Activated CD8-positive, alpha-beta memory T cell treated with anti-CD3 and anti-CD28 coated beads for 24 hours (primary cell): Measurements from ENCODE around the gene SYNJ2.

Experiments
- DNase-seq: peaks from one replicate; pipeline ENCODE4 v3.0.0-alpha.2; 2020

The SYNJ2 gene

DNA sequence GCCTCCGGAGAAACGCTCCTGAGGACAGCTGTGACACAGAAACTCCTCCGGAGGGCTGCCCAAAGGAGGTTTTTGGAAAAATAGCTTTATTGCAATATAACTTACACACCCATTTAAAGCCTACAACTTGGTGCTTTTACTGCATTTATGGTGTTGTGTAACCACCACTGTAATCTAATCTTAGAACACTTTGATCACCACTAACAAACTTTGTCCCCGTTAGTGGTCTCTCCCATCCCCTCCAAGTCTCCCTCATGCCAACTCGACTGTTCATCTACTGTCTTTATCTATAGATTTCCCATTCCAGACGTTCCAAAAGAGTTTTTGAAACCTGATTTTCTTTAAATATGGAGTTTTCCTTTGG, 62.8 kb downstream of the SYNJ2 start:
- no peak for DNase-seq

DNA sequence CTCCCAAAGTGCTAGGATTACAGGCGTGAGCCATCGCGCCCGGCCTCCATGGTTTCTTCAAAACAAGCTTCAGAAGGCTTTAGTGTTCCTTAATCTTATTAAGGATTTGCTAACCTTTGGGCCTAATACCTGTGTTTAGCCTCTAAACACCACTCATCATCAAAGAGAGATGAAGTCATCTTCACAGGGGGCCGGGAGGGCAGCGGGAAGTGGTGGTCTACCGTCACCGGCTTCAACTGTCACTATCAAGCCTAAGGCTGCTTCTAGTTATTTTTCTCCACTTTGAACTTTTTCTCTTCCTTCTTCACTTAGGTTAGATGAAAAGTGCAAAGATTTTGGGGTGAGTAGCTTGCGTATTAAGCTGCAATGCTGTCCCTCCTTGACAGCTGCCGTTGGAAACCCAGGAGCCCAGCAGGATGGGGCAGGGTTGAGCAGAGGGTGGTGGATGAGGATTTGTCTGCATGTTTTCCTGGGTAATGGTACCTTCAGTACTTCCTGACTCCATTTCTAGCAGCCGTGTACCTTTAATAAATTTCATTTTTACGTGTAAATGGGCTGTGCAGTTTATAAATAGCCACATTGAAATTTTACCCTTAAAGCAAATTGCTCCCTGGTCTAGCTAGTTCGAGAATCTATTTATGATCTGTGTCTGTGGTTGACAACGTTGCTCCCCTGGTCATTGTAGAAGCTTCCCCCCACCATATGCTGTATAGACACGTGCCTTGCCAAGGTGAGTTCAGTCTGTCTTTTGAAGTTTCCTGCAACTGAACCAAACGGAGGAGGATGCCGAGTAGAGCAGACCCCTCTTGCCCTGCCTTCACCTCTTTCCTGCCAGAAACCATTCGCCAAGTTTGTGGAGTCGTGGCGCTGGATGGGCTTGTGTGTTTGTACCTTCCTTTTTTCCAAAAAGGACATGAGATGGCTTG, 64.8 kb downstream of the SYNJ2 start:
- DNase-seq, result no peak

DNA sequence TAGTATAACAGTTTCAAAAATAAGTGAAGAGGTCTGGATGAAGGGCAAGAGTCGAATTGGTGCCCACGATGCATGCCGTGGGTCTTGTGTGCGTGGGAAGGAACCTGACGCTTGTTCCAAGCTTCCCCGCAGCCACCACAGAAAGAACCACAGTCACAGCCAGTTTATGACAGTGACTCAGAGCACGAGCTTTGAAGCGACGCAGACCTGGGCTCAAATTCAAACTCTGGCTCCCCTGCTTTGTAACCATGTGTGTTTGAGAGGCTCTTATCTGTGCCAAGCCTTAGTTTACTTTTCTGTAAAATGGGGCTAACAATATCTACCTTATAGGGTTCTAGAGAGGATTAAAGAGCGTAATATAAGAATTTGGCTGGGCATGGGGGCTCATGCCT, 65.5 kb downstream of the SYNJ2 start:
- DNase-seq, result peak; percentile 80

- DNase-seq, result no peak
These were observed 66.1 kb downstream of the SYNJ2 start for GRCh38 chr6:158047563-158048323.

GRCh38 chr6:158048589-158048988, 66.9 kb downstream of the SYNJ2 start:
- no peak for DNase-seq

DNA sequence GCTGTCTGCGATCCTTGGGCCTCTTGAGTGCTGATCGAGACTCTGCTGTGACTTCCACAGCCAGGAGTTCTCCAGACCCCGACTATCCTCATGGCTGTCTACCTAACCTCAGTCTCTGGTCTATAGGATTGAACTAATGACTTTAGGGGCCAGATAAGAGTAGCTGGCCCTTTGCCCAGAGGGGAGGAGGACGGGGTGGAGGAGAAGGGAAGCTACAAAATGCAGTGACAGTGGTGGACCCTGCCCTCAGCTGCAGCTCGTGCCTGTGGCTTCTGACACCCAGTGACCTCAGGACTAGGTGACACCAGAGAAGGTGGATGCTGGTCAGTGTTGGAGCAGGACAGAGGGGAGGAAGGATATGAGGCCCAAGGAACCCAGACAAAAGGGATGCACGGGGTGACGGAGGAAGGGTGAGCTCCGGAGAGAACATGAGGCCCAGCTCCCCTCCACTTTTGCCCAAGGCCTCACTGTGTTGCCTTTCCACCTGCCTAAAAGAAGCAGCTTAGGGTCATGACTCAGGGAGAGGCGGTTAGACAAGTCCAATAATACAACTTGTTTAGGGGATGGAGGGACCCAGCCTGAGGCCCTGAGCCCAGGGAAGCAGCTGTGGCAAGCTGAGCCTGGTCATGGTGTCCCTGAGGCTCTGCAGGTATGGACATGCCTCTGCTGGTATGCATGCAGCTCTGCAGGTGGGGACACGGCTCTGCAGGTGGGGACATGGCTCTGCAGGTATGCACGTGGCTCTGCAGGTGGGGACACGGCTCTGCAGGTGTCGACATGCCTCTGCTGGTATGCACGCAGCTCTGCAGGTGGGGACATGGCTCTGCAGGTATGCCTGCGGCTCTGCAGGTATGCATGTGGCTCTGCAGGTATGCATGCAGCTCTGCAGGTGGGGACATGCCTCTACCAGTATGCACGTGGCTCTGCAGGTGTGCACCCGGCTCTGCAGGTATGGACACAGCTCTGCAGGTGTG, 67.7 kb downstream of the SYNJ2 start:
- DNase-seq, result no peak

DNA sequence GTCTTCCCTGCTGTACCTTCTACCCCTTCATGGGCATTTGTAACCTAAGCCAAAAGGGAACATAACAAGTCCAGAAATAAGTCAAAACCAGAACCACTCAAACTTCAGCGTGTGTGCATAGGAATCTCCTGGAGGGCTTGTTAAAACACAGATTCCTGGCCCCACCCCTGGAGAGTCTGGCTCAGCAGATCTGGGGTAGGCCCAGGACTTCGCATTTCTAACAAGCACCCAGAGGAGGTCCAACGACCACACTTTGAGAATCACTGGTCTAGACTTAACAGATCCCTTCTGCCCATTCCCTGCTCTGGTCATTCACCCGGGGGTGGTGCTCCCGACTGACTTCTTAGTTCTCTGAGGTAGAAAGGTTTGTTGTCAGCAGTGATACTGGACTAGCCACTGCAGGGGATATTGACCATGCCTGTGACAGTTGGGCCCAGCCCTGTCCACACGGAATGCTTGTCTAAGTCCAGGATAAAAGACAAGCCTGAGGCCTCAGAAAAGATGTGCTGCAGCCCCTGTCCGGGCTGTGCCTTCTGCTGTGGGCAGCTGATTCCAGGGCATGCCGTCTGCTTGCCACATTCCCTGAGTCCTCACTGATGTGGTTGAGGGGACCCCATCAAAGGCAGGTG, 68.6 kb downstream of the SYNJ2 start:
- DNase-seq, result no peak

DNA sequence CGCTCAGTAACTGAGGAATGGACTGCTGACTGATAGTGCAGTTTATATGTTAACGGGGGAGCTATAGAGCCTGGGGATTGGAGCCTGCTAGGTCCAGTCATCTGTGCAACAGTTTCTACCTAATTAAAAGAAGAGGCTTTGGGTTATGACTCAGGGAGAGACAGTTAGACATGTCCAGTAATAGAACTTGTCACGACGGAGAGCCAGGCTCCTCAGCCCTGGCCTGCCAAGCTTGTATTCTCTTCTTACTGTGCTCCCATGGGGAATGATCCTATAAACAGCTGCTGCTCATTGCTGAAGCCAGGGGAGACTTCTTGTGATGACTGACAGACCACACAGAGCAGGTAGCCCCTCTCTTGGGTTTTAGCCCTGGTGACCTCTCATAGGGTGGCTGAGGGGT, 69.3 kb downstream of the SYNJ2 start:
- DNase-seq, result no peak

GRCh38 chr6:158051968-158052367, 70.3 kb downstream of the SYNJ2 start:
- no peak for DNase-seq

GRCh38 chr6:158053377-158054313, 72.0 kb downstream of the SYNJ2 start:
- DNase-seq, result no peak

- DNase-seq, result no peak
These were observed 74.7 kb downstream of the SYNJ2 start for GRCh38 chr6:158056355-158056754.

DNA sequence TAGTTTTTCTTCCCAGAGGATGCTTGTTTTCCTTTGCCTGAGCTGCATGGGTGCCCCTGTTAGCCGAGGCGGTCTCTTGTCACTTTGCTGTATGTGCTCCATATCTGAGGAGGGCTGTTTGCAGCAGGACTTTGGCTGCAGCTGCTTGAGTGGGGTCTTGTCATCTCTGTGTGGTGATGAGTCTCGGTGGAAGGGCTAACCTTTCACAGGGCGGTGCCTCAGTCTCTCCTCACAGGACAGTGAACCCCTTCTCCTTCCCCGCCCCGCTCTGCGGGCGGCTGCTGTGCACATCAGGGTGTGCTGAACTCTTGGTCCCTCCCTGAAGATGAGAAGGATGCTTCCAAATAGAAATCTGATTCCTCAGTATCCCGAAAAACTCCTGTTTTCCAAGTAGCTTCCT, 75.1 kb downstream of the SYNJ2 start:
- no peak for DNase-seq

GRCh38 chr6:158057213-158057987, 75.7 kb downstream of the SYNJ2 start:
- no peak for DNase-seq

GRCh38 chr6:158058171-158058651, 76.5 kb downstream of the SYNJ2 start:
- no peak for DNase-seq

GRCh38 chr6:158059108-158059507, 77.4 kb downstream of the SYNJ2 start:
- peak; percentile 57 for DNase-seq

DNA sequence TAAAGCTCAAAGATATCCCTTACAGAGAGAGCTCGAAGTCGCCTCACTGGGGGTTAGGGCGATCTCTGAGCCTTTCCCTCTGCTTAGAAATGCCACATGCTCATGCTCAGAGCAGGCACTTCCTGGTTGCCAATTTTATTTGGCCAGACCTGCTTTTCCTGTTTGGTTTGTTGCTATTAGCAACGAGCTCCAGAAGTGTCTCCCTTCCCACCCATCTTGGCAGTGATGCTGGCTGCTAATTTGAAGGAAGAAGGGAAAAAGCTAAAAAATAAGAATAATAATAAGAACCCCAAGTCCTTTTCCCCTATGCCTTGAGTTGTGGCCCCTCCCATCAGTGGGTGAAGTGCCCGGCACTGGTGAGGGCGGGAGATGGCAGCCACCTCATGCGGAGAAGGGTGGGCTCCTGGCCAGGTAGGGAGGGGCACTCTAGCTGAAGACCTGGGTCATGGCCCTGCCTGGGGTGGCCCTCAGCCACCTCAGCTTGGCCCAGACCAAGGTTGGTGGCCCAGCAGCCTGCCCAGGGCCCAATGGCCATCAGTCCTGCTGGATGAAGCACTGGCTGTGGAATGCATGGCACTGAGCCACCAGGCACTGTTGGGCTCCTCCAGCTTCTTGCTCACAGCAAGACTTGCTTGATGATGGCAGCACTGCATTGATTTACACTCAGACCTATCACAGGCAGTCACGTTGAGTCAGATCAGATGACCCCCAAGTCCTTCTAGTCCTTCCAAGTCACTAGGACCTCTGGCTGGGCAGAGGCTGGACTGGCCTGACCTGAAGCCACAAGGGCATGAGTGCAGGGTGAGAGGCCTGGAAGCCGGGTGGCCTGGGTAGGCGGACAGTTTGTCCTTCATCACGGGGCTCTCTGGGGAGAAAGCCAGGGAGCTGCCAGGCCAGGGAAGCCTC, 79.0 kb downstream of the SYNJ2 start:
- no peak for DNase-seq

GRCh38 chr6:158061361-158061708, 79.7 kb downstream of the SYNJ2 start:
- no peak for DNase-seq

DNA sequence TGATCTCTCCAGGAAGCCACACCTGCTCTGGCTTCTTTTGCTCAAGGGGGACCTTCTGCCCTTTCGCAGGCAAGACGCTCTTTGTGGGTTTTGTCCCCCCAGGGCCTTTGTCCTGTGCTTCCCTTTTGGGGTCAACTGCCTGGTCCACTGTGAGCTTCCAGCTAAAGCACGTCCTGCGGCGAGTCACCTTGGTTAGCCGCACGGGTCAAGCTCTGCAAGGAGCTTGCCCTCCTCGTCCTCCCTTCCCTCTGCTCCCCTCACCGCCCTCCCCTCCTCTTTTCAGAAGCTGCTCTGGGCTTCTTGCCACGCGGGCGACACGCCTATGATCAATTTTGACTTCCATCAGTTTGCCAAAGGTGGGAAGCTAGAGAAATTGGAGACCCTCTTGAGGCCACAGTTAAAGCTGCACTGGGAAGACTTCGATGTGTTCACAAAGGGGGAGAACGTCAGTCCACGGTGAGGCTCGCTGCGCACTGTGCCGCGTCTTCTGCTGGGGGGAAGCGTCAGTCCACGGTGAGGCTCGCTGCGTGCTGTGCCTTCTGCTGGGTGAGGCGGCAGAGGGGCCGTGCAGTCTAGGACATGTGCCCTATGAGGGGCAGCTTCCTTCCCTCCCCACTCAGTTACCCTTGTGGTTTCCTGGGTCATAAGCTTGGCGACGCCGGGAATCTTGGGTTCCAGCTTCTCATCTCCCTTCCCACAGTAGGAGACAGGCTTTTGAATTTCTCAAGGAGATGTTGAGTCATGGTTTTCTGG, 80.2 kb downstream of the SYNJ2 start:
- DNase-seq, result no peak

GRCh38 chr6:158063736-158064135, 82.1 kb downstream of the SYNJ2 start:
- no peak for DNase-seq
